Right ventricle myocardium superior (tissue), 1 donor: ENCODE measurements around the gene DMD. TPM values are rescaled to one million over a fixed set of nuclear protein-coding genes. Genes with fewer than 3 reads are reported as not detected.

ENCODE experiments used
- ATAC-seq: fragments of 200-7000 bp; cut with Tn5 transposase; one replicate; pipeline ENCODE4 v1.9.1; 2020; ENCODE audit warnings: mild to moderate bottlenecking; ENCODE audit not compliant: poor library complexity
- DNase-seq: peaks from one replicate; pipeline ENCODE4 v3.0.0-alpha.2; 2020
- intact Hi-C: fragments of 100-400 bp; cut with DNase I; formaldehyde crosslinking; loops from one replicate; pipeline ENCODE4 v1.11.2; 2022
- total RNA-seq: library from RNA; stranded (reverse); fragmentation: NEBNext Ultra II Directional; extraction: Animal tissue kit (Norgen Biotek cat#: 25700); gene quantifications from one replicate; pipeline ENCODE4 v1.2.1, GENCODE V29; 2021
- donor health status: DM: no; HTN: yes; CAD: no; lungs with severe emphysema.

The DMD gene
- total RNA-seq, 1 donor from 2014 or later = 135 TPM

DNA sequence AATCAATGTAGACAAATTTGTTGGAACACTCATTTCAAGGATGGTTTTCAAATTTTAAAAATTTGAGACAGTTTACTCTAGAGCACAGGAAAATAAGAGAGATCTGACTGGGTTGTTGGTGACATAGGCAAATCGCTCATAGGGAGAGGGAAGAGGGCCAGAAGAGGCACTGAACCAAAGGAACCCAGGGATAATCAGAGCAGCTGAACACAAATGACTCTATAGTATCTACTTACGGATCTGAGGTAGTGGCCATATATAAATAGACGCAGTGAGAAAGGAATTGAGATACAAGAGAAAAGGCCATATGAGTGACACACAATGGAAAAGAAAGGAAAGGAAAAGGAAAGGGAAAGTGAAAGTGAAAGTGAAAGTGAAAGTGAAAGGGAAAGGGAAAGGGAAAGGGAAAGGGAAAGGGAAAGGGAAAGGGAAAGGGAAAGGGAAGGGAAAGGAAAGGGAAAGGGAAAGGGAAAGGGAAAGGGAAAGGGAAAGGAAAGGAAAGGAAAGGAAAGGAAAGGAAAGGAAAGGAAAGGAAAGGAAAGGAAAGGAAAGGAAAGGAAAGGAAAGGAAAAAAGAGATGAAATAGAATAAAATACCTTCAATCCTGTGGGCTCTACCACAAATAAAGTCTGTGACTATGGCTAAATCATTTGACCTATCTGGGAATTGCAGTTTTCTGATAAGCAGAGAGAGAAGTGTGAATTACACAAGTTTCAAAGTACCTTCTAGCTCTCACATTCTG, 759.2 kb downstream of the DMD start:
- intact Hi-C loops = no loop called here
- DNase-seq = no peak
- ATAC-seq = no peak

DNA sequence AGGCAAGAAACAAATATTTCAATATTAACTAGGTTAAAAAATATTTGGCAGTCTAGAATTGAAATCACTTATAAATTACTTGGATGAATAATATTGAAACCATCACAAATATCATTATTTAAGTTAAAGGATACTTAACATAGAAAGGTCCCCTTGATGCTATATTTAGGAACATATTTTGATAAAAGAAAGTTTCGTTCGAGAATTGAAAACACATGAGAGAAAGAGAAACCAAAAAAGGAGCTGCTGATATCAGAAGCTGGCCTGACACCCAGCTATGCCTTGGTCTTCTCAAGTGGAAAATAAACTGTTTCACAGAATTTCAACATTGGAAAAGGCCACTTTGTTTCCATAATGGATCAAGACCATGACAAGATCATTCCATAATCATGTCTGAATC, 762.4 kb downstream of the DMD start:
- no peak for ATAC-seq
- intact Hi-C loops = no loop called here
- DNase-seq = no peak

DNA sequence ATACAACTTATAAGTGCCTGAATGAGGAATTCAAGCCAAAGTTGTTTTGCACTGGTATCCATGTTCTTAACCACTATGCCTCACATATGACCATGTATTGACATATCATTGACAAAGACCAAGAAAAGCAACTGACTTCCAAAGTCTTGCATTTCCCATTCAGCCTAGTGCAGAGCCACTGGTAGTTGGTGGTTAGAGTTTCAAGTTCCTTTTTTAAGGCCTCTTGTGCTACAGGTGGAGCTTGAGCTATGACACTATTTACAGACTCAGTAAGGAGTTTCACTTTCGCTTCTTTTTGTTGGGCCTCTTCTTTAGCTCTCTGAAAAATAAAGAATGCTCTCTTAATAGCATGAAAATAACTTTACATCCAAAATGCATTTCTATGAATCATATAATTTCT, 763.0 kb downstream of the DMD start:
- ATAC-seq (no peak), DNase-seq (no peak)
- intact Hi-C loops = no loop called here

DNA sequence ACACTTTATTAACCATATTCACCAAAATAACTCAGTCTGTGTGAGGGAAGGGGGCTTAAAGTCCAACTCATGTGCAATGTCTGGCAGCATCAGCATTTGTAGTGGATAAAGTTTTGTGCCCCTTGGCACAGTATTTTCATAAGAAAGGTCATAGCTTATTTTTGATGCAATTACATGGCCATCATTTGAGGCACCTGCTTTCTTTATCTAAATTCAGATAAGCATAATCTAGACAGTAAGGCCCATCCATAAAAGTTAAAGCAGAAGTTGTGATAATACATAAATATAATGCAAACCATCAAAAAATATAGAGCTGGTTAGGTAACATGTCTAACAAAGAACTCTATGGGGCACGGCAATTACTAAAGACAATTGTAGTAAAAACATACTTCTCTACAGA, 763.7 kb downstream of the DMD start:
- DNase-seq = no peak
- intact Hi-C loops = no loop called here
- ATAC-seq = no peak

DNA sequence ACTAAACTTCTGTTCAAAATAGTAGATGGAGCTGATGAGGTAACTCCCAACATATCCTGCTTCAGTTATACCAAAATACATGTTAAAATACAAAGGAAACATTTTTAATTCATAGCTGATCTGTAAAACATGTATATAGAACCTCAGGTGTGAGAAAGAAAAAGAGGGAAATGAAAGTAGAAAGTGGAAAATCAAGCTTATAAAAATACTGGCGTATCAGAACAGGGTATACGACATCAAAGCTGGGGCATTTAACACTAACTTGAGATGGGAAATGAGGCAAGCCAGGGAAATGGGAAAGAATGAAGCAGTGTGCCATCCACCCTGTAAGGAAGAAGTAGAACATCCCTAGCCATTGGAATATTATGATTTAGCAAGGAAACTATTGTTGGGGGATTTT, 767.5 kb downstream of the DMD start:
- DNase-seq = no peak
- intact Hi-C loops = no loop called here
- no peak for ATAC-seq

DNA sequence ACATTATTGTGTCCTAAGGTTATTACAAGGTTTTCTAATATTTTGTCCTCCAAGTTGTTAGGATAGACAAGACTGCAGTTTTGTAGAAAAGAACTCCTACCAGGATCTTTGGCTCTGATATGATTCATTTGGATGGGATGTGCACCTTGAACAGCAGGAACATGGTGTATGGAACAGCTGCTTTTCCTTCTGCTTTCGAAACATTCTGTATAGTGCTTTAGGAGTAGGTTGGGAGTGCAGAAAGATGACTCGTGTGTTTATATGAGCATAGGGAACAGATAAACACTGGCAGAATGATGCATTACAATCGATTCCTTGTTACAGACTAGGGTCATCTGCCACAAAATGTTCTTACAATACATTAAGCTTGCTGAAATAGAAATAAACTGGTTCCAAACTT, 790.1 kb downstream of the DMD start:
- ATAC-seq (no peak), DNase-seq (no peak)
- intact Hi-C loops = no loop called here

DNA sequence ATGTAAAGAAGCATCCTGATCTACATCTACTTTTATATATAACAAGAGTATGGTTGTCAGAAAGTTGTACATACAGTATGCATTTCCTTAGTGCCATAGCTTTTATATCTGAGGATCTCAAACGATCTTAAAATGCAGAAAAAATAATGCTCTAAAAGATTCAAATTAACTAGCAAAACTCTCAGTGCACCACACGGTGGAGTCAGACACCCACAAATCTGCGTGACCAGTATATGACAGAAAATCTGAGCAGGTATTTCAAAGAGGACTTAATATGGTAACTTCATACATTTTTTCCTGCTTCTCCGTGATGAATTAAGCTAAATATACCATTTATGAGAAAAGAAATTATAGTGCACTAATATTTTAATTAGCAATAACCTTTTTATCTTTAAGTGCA, 803.0 kb downstream of the DMD start:
- intact Hi-C loops = no loop called here

DNA sequence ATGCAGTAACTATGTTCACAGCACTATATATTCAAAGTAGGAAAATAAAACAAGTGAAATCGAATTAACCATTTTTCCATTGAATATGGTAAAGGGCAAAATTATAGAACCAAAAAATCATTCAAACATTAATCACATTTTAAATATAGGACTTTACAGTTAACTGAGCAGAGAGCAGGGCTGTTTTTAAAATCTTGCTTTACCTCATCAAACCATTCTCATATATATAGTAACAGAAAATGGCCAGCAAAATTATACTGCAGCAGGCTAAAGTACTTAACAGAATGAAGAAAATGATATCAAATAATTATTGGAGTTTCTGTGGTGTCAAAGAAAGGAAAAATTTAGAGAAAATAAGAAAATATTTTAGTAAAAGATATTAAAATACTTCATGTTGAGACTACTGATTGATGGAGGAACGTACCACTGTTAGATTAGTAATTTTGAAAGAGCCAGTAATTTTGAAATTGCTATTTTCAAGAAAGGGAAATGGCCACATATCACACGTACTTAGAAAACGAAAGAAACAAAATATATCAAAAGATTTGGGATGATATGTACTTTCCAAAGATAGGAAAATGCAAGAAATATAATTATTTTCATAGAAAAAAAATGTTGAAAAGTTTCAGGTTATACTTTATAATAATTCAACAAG, 813.7 kb downstream of the DMD start:
- intact Hi-C loops = no loop called here
- ATAC-seq (no peak), DNase-seq (no peak)

More for the DNA sequence above, 803.0 kb downstream of the DMD start:
- ATAC-seq = no peak
- no peak for DNase-seq

DNA sequence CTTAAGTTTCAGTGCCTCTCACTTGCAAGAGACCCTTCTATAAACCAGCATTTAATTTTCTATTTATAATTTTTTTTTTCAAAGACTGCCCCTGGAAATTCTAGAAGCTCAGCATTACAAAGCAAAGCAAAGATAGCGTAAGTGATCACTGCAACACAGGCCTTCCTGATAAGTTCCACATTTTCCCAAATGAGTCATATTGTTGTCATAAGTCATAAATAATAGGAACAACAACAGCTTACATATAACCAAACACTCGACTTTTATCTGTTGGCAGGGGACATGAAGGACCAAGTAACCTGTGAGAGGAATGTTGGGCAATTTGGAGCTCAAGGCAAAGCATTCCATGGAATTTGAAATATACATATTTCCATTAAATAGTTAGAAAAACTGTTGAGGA, 815.5 kb downstream of the DMD start:
- intact Hi-C loops = no loop called here
- ATAC-seq (no peak), DNase-seq (no peak)

DNA sequence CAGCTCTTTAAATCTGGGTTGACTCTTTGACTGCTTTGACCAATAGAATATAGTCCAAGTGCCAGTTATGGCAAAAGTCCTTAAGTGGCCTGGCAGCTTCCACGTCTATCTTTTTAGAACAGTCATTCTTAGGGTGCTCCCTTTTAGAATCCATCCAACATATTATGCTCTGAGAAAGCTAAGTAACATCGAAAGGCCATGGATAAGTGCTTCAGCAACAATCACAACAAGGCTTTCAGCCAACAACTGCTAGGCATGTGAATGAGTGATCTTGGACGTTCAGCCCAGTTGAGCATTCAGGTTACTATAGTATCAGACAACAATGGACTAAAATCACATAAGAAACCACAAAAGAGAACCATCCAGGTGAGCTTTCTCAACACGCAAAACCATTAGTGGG, 818.7 kb downstream of the DMD start:
- intact Hi-C loops = no loop called here
- ATAC-seq (peak; percentile 52), DNase-seq (no peak)

DNA sequence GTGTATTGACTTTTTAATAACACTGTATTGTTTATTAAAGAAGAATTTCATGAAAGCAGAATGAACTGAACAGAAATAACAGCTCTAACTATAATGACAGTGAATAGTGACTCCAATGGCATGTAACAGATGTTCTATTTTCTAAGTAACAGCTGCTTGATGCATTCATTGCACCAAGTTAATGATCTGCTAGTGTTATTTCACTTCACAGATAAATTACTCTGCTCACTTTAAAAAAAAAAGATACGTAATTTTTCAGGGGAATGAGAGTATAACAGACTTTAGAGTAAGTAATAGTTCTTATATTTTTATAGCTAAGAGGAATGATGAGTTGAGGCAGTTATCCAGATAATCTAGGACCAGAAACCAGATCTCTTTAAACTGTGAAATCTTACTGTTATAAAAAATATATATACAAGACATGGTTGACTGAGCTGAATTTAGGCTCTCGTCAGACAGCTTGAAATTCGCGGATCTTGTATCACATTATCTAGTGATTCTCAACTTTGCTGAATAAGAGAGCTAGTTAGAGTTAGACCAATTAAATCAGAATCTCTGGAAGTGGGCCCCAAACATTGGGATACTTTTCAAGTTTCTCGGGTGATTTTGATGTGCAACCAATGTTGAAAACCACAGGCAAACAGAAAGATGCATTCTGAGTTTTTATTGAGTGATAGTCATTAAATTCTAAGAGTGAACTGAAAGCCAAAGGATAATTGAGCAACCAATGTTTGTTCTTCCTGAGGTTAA, 840.7 kb downstream of the DMD start:
- ATAC-seq (no peak), DNase-seq (no peak)
- intact Hi-C loops = no loop called here

DNA sequence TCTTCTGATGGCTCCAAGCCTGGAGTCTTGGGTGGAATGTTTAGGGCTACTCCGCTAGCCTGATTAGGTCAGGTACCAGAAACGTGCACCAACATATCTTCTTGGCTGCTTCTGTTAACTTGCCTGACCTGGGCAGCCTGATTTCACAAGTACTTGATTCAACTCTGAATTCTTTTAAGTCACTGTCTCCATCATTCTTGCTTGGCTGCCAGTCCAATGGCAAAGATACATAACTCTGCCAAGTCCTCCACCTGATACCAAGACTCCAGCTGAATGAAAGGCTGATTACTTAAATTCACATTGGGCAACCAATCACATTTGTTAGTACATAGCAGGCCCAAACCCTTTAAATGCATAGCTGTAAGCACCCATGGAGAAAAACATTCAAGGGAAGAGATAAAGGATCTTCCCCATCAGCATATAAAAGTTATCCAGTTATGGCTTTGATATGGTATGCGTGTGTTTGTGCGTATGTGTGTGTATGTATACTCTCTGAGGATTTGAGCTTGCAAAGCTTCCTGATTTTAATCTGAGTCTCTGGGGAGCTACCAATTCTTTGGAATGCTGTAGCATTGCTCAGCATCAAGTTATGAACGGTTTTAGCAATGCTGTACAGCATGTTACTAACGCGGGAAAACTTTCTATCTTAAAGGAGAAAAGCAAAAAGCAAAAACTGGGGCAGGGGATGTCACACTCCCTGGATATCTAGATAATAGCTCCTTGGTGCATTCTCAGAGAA, 917.2 kb downstream of the DMD start:
- DNase-seq = no peak
- intact Hi-C loops = no loop called here
- peak; percentile 56 for ATAC-seq

DNA sequence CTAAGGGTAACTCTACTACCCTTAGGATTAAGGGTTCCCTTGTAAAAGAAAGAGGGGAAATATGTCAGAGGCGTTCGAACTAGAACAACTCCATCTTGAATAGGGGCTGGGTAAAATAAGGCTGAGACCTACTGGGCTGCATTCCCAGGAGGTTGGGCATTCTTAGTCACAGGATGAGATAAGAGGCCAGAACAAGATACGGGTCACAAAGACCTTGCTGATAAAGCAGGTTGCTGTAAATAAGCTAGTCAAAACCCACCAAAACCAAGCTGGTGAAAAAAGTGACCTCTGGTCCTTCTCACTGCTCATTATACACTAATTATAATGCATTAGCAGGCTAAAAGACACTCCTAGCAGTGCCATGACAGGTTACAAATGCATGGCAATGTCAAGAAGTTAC, 922.0 kb downstream of the DMD start:
- no peak for ATAC-seq
- intact Hi-C loops = no loop called here
- DNase-seq = no peak

DNA sequence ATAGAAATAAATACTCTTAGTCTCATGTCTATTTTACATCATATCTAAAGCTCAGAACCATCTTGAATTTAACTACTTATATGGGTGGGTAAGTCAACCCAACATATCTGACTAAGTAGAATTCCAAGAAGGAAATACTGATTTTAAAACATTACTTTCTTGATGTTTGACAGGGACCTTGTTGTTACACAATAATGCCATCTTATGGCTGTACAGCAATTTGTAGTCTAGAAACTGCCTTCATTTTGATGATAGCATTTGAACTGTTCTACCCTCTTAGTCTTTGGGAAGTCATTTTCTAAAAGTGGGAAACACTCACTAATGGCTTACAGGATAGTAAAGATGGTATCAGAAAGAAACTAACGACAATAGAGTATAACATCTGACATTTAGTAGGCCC, 929.5 kb downstream of the DMD start:
- intact Hi-C loops = no loop called here
- ATAC-seq (no peak), DNase-seq (no peak)

DNA sequence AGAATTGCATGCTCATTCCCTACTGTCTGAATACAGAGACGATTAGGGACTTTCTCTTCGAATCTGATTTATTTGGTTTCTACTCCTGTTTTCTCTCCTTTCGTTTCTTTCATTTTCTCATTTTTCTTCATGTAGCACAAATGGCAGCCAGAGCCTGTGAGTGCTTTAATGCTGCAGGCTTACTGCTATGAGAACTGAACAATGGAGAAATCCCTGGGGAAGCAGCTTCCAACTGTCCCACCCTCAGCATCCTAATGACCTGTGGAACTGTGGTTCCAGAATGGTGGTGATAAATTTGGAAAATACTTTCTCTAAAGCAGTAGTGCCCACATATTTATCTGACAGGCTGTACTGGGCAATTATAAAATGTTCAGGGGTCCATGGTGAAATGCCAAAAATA, 930.4 kb downstream of the DMD start:
- ATAC-seq (no peak), DNase-seq (no peak)
- intact Hi-C loops = no loop called here

DNA sequence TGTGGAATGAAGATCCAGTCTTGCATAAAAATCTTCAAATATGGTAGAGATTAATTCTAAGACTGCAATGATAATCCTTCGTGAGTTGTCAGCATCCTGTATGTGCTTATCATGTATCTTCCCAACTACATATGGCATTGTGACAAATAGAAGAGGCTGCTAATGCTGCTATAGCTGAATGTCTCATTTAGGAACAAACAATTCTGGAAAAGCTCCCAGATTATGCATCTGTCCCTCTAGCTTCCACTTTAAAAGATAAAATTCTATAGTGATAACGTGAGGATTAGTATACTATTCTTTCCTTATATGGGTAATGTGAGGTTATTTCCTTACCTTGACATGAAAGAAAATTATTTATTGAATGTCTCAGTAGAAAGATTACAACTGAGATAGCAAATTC, 930.9 kb downstream of the DMD start:
- intact Hi-C loops = no loop called here
- DNase-seq = no peak
- ATAC-seq = no peak

DNA sequence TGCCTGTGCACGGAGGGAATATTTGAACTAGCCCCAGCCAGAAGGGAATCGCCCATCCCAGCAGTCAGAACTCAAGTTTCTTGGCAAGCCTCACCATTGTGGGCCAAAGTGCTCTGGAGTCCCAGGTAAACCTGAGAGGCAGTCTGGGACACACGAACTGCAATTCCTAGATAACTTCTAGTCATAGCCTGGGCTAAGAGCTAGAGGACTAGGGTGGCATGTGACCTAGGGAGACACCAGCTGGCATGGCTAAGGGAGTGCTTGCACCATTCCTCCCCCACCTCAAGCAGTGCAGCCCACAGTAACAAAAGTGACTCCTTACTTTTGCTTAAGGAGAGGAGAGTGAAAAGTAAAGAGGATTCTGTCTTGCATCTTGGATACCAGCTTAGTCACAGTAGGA, 935.2 kb downstream of the DMD start:
- intact Hi-C loops = no loop called here
- DNase-seq = no peak
- ATAC-seq = no peak

DNA sequence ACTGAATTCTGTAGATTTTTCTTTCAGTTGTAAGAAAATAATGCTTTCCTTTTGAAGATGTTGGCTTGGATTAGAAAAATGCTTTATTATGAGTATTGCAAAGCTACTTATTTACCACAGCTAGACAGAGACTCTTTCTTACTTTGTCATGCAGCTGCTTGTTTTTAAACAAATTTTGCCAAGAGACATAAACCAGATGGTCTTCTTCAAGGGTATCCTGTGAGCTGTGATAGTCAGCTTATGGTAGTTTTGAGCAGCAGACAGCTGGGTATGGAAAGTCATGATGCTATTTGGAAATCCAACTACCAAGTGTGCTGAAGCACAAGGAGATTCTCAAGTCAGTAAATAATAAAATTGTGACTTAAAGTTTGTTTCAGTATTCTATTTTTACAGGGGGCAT, 941.5 kb downstream of the DMD start:
- DNase-seq = no peak
- intact Hi-C loops = no loop called here
- ATAC-seq = peak; percentile 25

DNA sequence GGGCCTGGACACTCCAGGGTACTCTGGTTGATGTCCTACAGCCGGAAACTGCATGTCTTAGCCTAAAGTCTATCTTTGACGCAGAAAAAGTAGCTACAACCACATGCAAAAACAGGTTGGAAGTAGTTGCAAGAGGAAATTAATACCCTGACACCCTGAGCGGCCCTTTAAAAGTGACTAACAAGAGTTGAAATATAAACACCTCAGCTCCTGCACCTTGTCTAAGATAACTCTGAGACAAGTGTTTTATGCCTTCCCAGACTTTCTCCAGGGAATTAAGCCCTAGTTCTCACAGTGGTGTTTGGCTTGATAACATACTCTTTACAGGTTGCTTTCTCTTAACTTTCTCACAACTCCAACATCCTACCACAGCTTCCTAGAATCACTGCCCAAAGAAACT, 943.1 kb downstream of the DMD start:
- intact Hi-C loops = no loop called here
- ATAC-seq (no peak), DNase-seq (no peak)
